Neural cell (in vitro differentiated cells): ENCODE measurements around the gene GALNT12. TPM values are rescaled to one million over a fixed set of nuclear protein-coding genes. Genes with fewer than 3 reads are reported as not detected.

Experiments used
- H2AFZ ChIP-seq: fragments of 200-600, 300-800 bp; sonication (generic), shearing (Covaris generic); 2 replicates; pipeline ENCODE4 v1.6.0; 2014; ENCODE audit warnings: low read depth, mild to moderate bottlenecking, antibody characterized with exemption, low read length, moderate library complexity
- H3F3A ChIP-seq: fragments of 200-600 bp; shearing (Covaris generic); 2 replicates; pipeline ENCODE4 v1.6.1; 2016; ENCODE audit warnings: mild to moderate bottlenecking, moderate library complexity, mixed read lengths, antibody characterized with exemption, low read length; ENCODE audit not compliant: insufficient read depth, poor library complexity, severe bottlenecking
- H3K27ac ChIP-seq: fragments of 200-600, 300-800 bp; sonication (generic), shearing (Covaris generic); 2 replicates; pipeline ENCODE4 v1.5.1; 2014; ENCODE audit warnings: mild to moderate bottlenecking, low read length, moderate library complexity
- H3K27me3 ChIP-seq: fragments of 300-800, 200-600 bp; sonication (generic), shearing (Covaris generic); 2 replicates; pipeline ENCODE4 v1.6.0; 2014; ENCODE audit warnings: mild to moderate bottlenecking, low read depth, low read length, moderate library complexity; ENCODE audit not compliant: insufficient read depth
- H3K36me3 ChIP-seq: fragments of 300-800, 200-600 bp; sonication (generic), shearing (Covaris generic); 2 replicates; pipeline ENCODE4 v1.5.1; 2014; ENCODE audit warnings: mild to moderate bottlenecking, antibody characterized with exemption, low read length, moderate library complexity; ENCODE audit not compliant: insufficient read depth
- H3K4me2 ChIP-seq: fragments of 300-800, 200-600 bp; sonication (generic), shearing (Covaris generic); 2 replicates; pipeline ENCODE4 v1.6.0; 2014; ENCODE audit warnings: mild to moderate bottlenecking, low read length
- H3K4me3 ChIP-seq: fragments of 300-800, 200-600 bp; sonication (generic), shearing (Covaris generic); 2 replicates; pipeline ENCODE4 v1.5.1; 2014; ENCODE audit warnings: mild to moderate bottlenecking, low read length, moderate library complexity
- H3K79me2 ChIP-seq: fragments of 200-600 bp; shearing (Covaris generic); replicated peaks from 2 replicates; pipeline ENCODE4 v1.6.0; 2014; ENCODE audit warnings: mild to moderate bottlenecking, low read length, moderate library complexity; ENCODE audit not compliant: insufficient read depth
- H3K9ac ChIP-seq: fragments of 300-800, 200-600 bp; sonication (generic), shearing (Covaris generic); 2 replicates; pipeline ENCODE4 v1.6.1; 2016; ENCODE audit warnings: mild to moderate bottlenecking, low read length, mixed read lengths
- H3K9me2 ChIP-seq: fragments of 200-600 bp; shearing (Covaris generic); 2 replicates; pipeline ENCODE4 v1.6.1; 2016; ENCODE audit warnings: mild to moderate bottlenecking, low read length, mixed read lengths; ENCODE audit not compliant: insufficient read depth
- H3K9me3 ChIP-seq: fragments of 200-600, 300-800 bp; sonication (generic), shearing (Covaris generic); 2 replicates; pipeline ENCODE4 v1.6.1; 2016; ENCODE audit warnings: mild to moderate bottlenecking, mixed run types, low read length, moderate library complexity, mixed read lengths
- H4K20me1 ChIP-seq: fragments of 200-600 bp; shearing (Covaris generic); 2 replicates; pipeline ENCODE4 v1.6.1; 2016; ENCODE audit warnings: mild to moderate bottlenecking, mixed run types; ENCODE audit not compliant: insufficient read depth
- CTCF ChIP-seq: fragments of 450-650 bp; IDR thresholded peaks from 2 replicates; pipeline ENCODE4 v1.5.1; 2014; ENCODE audit warnings: antibody characterized with exemption, mild to moderate bottlenecking, moderate library complexity; ENCODE audit not compliant: poor library complexity, severe bottlenecking
- EP300 ChIP-seq: fragments of 450-650 bp; conservative IDR thresholded peaks from 2 replicates; pipeline ENCODE4 v1.6.1; 2014; ENCODE audit warnings: antibody characterized with exemption, mild to moderate bottlenecking, moderate library complexity; ENCODE audit not compliant: poor library complexity, severe bottlenecking
- EZH2 ChIP-seq: fragments of 200-600, 300-800 bp; shearing (Covaris generic), sonication (generic); IDR thresholded peaks from 2 replicates; pipeline ENCODE4 v1.6.1; 2014; ENCODE audit warnings: antibody characterized with exemption, low read length, borderline replicate concordance, mild to moderate bottlenecking; ENCODE audit not compliant: insufficient read depth, poor library complexity, severe bottlenecking
- MXI1 ChIP-seq: fragments of 450-650 bp; conservative IDR thresholded peaks from 2 replicates; pipeline ENCODE4 v1.6.1; 2014; ENCODE audit warnings: antibody characterized with exemption, mild to moderate bottlenecking; ENCODE audit not compliant: poor library complexity, severe bottlenecking
- POLR2AphosphoS5 ChIP-seq: IDR thresholded peaks from 2 replicates; pipeline ENCODE4 v1.6.1; 2012
- RAD21 ChIP-seq: fragments of 450-650 bp; conservative IDR thresholded peaks from 2 replicates; pipeline ENCODE4 v1.6.1; 2014; ENCODE audit warnings: antibody characterized with exemption, mild to moderate bottlenecking, moderate library complexity
- REST ChIP-seq: IDR thresholded peaks from 2 replicates; pipeline ENCODE4 v1.6.1; 2012; ENCODE audit warnings: borderline replicate concordance
- SMC3 ChIP-seq: fragments of 450-650 bp; conservative IDR thresholded peaks from 2 replicates; pipeline ENCODE4 v1.6.1; 2014; ENCODE audit warnings: antibody characterized with exemption, mild to moderate bottlenecking, moderate library complexity; ENCODE audit not compliant: poor library complexity
- TAF1 ChIP-seq: IDR thresholded peaks from 2 replicates; pipeline ENCODE4 v1.6.1; 2012; ENCODE audit warnings: low read depth
- polyA plus RNA-seq: library from polyadenylated mRNA; depleted of rRNA; stranded (reverse); fragments of >200 nt; gene quantifications from 2 replicates; pipeline ENCODE4 v1.2.3, GENCODE V29; 2014

GALNT12 gene
- polyA plus RNA-seq, 1 donor from 2014 or later, result 8.4 TPM

- Histone ChIP-seq H3F3A (peaks cover 6% of the 10 kb centered on the region), H3K27me3 (no peaks in the 10 kb centered on the region), H3K79me2 (no peaks in the 10 kb centered on the region), H3K9ac (no peak overlapping the region), H3K36me3 (no peaks in the 10 kb centered on the region), H3K4me2 (no peak overlapping the region), H2AFZ (no peak overlapping the region), H3K27ac (no peak overlapping the region), H3K9me3 (no peaks in the 10 kb centered on the region), H4K20me1 (no peaks in the 10 kb centered on the region), H3K9me2 (no peaks in the 10 kb centered on the region), H3K4me3 (peak overlapping the region; percentile 74)
- TF ChIP-seq SMC3 (no peak), MXI1 (no peak), EZH2 (no peak), EP300 (no peak), RAD21 (no peak), POLR2AphosphoS5 (no peak), CTCF (no peak), REST (no peak), TAF1 (no peak)
Observed at GRCh38 chr9:98808875-98809274, 1.4 kb downstream of the GALNT12 start.

- H3K9ac ChIP-seq, result no peak overlapping the region
- H3K4me2 ChIP-seq, result no peak overlapping the region
- no peaks in the 10 kb centered on the region for H3K27me3 ChIP-seq
- no peaks in the 10 kb centered on the region for H3K9me3 ChIP-seq
- TF ChIP-seq CTCF, result no peak
- no peak for TF ChIP-seq TAF1
- TF ChIP-seq EZH2, result no peak
- no peak for TF ChIP-seq EP300
- no peak for TF ChIP-seq RAD21
- TF ChIP-seq POLR2AphosphoS5, result no peak
- no peak for TF ChIP-seq MXI1
- no peak for TF ChIP-seq REST
- TF ChIP-seq SMC3, result no peak
- H4K20me1 ChIP-seq, result no peaks in the 10 kb centered on the region
- H3K9me2 ChIP-seq, result no peaks in the 10 kb centered on the region
- peak overlapping the region; percentile 14 for H3K4me3 ChIP-seq
- no peak overlapping the region for H3K27ac ChIP-seq
- H3K36me3 ChIP-seq, result no peaks in the 10 kb centered on the region
- peaks cover 6% of the 10 kb centered on the region for H3F3A ChIP-seq
- H2AFZ ChIP-seq, result no peak overlapping the region
- H3K79me2 ChIP-seq, result no peaks in the 10 kb centered on the region
Observed at GRCh38 chr9:98809311-98810101, 2.0 kb downstream of the GALNT12 start.
